Right ventricle myocardium superior (tissue), 1 donor: ENCODE measurements around the gene PLET1. TPM values are rescaled to one million over a fixed set of nuclear protein-coding genes. Genes with fewer than 3 reads are reported as not detected.

Source experiments
- total RNA-seq: library from RNA; stranded (reverse); fragmentation: NEBNext Ultra II Directional; extraction: Animal tissue kit (Norgen Biotek cat#: 25700); gene quantifications from one replicate; pipeline ENCODE4 v1.2.1, GENCODE V29; 2021
- donor health status: DM: no; HTN: yes; CAD: no; lungs with severe emphysema.

The PLET1 gene
- total RNA-seq, 1 donor from 2014 or later: not detected

Other genes with a start within 250 kb of the PLET1 start
- gene DLAT, start 235.5 kb downstream of the PLET1 start, total RNA-seq: 154 TPM
- 1.3 TPM for gene PIH1D2, start 186.8 kb downstream of the PLET1 start, total RNA-seq
- 6.5 TPM for gene NKAPD1, start 186.6 kb downstream of the PLET1 start, total RNA-seq
- 173 TPM for gene TIMM8B, start 174.1 kb downstream of the PLET1 start, total RNA-seq
- gene SDHD, start 174.0 kb downstream of the PLET1 start, total RNA-seq: 255 TPM
- 1.9 TPM for gene IL18, start 96.8 kb downstream of the PLET1 start, total RNA-seq
- gene TEX12, start 93.5 kb downstream of the PLET1 start, total RNA-seq: not detected
- gene BCO2, start 85.3 kb downstream of the PLET1 start, total RNA-seq: 151 TPM
- 28.7 TPM for gene PTS, start 34.4 kb downstream of the PLET1 start, total RNA-seq